GM23248 (cell line): ENCODE data around the gene LIN7A. TPM values are rescaled to one million over a fixed set of nuclear protein-coding genes. Genes with fewer than 3 reads are reported as not detected.

Source experiments
- DNase-seq: peaks from one replicate; pipeline ENCODE4 v3.0.0-alpha.2; 2015
- H2AFZ ChIP-seq: fragments of 200-600 bp; sonication (generic); 2 replicates; pipeline ENCODE4 v1.6.1; 2016; ENCODE audit warnings: antibody characterized with exemption
- H3F3A ChIP-seq: fragments of 200-600 bp; sonication (generic); 2 replicates; pipeline ENCODE4 v1.6.1; 2016; ENCODE audit warnings: mild to moderate bottlenecking, antibody characterized with exemption, mixed run types; ENCODE audit not compliant: insufficient read depth
- H3K27ac ChIP-seq: fragments of 200-600 bp; sonication (generic); 2 replicates; pipeline ENCODE4 v1.5.1; 2016; ENCODE audit warnings: mild to moderate bottlenecking
- H3K27me3 ChIP-seq: fragments of 200-600 bp; sonication (generic); replicated peaks from 2 replicates; pipeline ENCODE4 v1.6.1; 2016; ENCODE audit warnings: mild to moderate bottlenecking; ENCODE audit not compliant: insufficient read depth
- H3K36me3 ChIP-seq: fragments of 200-600 bp; sonication (generic); 2 replicates; pipeline ENCODE4 v1.6.1; 2016; ENCODE audit warnings: low read depth, mild to moderate bottlenecking
- H3K4me1 ChIP-seq: fragments of 200-600 bp; sonication (generic); 2 replicates; pipeline ENCODE4 v1.6.1; 2016; ENCODE audit warnings: mild to moderate bottlenecking; ENCODE audit not compliant: insufficient read depth
- H3K4me2 ChIP-seq: fragments of 200-600 bp; sonication (generic); one replicate; pipeline ENCODE4 v1.6.1; 2016; ENCODE audit warnings: mild to moderate bottlenecking; ENCODE audit not compliant: unreplicated experiment
- H3K4me3 ChIP-seq: fragments of 200-600 bp; sonication (generic); 2 replicates; pipeline ENCODE4 v1.5.1; 2016; ENCODE audit warnings: mild to moderate bottlenecking
- H3K79me2 ChIP-seq: fragments of 200-600 bp; sonication (generic); 2 replicates; pipeline ENCODE4 v1.6.1; 2016; ENCODE audit warnings: mild to moderate bottlenecking; ENCODE audit not compliant: insufficient read depth
- H3K9ac ChIP-seq: fragments of 200-600 bp; sonication (generic); 2 replicates; pipeline ENCODE4 v1.6.1; 2016; ENCODE audit warnings: mild to moderate bottlenecking
- H3K9me2 ChIP-seq: fragments of 200-600 bp; sonication (generic); 2 replicates; pipeline ENCODE4 v1.6.1; 2016; ENCODE audit warnings: mixed run types, mild to moderate bottlenecking, moderate library complexity; ENCODE audit not compliant: insufficient read depth
- H3K9me3 ChIP-seq: fragments of 200-600 bp; sonication (generic); one replicate; pipeline ENCODE4 v1.6.1; 2017; ENCODE audit warnings: low read depth
- H4K20me1 ChIP-seq: fragments of 200-600 bp; sonication (generic); 2 replicates; pipeline ENCODE4 v1.6.0; 2016; ENCODE audit not compliant: insufficient read depth
- EZH2 ChIP-seq: fragments of 200-600 bp; sonication (generic); IDR thresholded peaks from 2 replicates; pipeline ENCODE4 v1.6.1; 2018; ENCODE audit warnings: antibody characterized with exemption, mild to moderate bottlenecking; ENCODE audit not compliant: insufficient read depth, poor library complexity, severe bottlenecking
- EZH2phosphoT487 ChIP-seq: fragments of 200-600 bp; sonication (generic); IDR thresholded peaks from 2 replicates; pipeline ENCODE4 v1.6.1; 2018; ENCODE audit warnings: antibody characterized with exemption, moderate library complexity, mild to moderate bottlenecking, low read depth; ENCODE audit not compliant: insufficient read depth
- WGBS, 2 experiments: methylation state at CpG; one replicate each; pipeline ENCODE4 v1.1.6; 2015 to 2017; ENCODE audit warnings: low lambda C conversion rate in 2 of 2, low coverage in 1 of 2; ENCODE audit errors: missing lambda C conversion rate in 2 of 2; 5-methylcytosine and 5-hydroxymethylcytosine counted together
- in situ Hi-C: fragments of 300-500 bp; cut with MboI; formaldehyde crosslinking; loops from 2 replicates; pipeline ENCODE4 v1.15.0; 2020
- polyA plus RNA-seq: library from polyadenylated mRNA; unstranded; fragments of >200 nt; fragmentation: Nextera tagmentation; extraction: Ambion mirVana; gene quantifications from 2 replicates; pipeline ENCODE4 v1.2.1, GENCODE V29; 2016
- total RNA-seq: library from RNA; depleted of rRNA; stranded (reverse); fragments of >200 nt; shearing (Covaris generic); gene quantifications from 2 replicates; pipeline ENCODE4 v1.2.3, GENCODE V29; 2014

The LIN7A gene
- total and polyA plus RNA-seq, 2 experiments from 2014 or later, result 1.5 to 1.6 TPM

DNA sequence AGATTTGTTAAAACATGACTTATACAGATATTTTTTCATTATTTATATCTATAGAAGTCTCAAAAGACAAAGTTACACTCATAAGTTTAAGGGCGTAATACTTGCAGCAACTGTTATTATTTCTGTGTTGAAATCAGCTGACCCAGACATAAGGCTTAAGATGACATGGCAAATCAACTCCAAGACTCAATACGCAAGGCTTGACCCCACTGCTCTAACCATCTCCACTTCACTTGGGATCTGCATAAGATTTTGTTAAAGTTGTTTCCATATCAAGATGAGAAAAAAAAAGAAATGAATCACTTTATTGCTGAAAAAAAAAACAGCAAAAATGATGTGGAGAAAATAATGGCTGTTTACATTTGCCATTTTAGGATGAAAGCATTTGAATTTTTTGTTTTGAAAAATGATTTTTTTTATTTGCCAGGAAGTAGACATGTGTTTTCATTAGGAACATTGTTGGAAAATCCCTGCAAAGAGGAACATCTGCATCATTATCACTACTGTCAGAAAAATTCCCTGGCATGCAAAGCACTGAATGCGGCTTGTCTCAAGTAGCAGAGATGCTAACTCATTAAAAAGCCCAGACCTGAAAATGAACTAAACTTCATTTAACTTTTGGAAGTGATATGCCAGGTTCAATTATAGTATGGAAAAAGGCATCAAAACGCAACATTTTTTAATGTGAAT is 73.5 kb downstream of the LIN7A start:
- Histone ChIP-seq H3F3A (peaks cover 32% of the 10 kb centered on the region), H3K9me2 (no peaks in the 10 kb centered on the region), H3K9ac (no peak overlapping the region), H3K9me3 (no peaks in the 10 kb centered on the region), H3K79me2 (no peaks in the 10 kb centered on the region), H3K36me3 (no peaks in the 10 kb centered on the region), H4K20me1 (no peaks in the 10 kb centered on the region), H3K4me2 (peak overlapping the region; percentile 51), H3K27ac (no peak overlapping the region), H3K4me1 (peaks cover 34% of the 10 kb centered on the region), H2AFZ (no peak overlapping the region), H3K27me3 (no peaks in the 10 kb centered on the region), H3K4me3 (no peak overlapping the region)
- DNase-seq, result peak; percentile 18
- in situ Hi-C loops, result no loop called here
- TF ChIP-seq EZH2phosphoT487 (no peak), EZH2 (no peak)
- 59% methylated on average over 4 of the region's 4 CpGs for WGBS, 2 experiments

DNA sequence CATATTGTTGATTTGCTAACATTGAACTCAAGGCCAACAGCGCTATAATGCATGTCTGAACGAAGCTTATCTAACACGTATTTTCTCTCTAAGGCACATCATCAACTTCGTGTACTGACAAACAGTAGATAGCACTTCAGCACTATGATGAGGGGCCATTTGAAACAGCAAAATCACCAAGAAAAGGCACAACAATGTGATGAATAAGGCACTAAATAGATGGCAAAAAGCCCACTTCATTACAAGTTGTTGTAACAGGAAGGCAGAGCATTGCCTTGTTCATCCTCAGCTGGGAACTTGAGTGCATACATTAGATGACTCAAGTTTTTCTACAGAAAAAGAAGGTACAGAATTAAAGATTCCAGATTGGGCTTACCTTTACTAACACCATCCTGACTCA is 75.2 kb downstream of the LIN7A start:
- WGBS, 2 experiments, result 97 to 100% methylated on average over 4 of the region's 4 CpGs
- Histone ChIP-seq H3K36me3 (no peaks in the 10 kb centered on the region), H3K4me2 (peak overlapping the region; percentile 42), H3K4me3 (no peak overlapping the region), H3F3A (peaks cover 32% of the 10 kb centered on the region), H3K27me3 (no peaks in the 10 kb centered on the region), H3K9me2 (no peaks in the 10 kb centered on the region), H2AFZ (no peak overlapping the region), H3K9me3 (no peaks in the 10 kb centered on the region), H4K20me1 (no peaks in the 10 kb centered on the region), H3K79me2 (no peaks in the 10 kb centered on the region), H3K27ac (peak overlapping the region; percentile 49), H3K4me1 (peaks cover 46% of the 10 kb centered on the region), H3K9ac (no peak overlapping the region)
- peak; percentile 64 for DNase-seq
- TF ChIP-seq EZH2 (no peak), EZH2phosphoT487 (no peak)
- in situ Hi-C loops, result no loop called here

DNA sequence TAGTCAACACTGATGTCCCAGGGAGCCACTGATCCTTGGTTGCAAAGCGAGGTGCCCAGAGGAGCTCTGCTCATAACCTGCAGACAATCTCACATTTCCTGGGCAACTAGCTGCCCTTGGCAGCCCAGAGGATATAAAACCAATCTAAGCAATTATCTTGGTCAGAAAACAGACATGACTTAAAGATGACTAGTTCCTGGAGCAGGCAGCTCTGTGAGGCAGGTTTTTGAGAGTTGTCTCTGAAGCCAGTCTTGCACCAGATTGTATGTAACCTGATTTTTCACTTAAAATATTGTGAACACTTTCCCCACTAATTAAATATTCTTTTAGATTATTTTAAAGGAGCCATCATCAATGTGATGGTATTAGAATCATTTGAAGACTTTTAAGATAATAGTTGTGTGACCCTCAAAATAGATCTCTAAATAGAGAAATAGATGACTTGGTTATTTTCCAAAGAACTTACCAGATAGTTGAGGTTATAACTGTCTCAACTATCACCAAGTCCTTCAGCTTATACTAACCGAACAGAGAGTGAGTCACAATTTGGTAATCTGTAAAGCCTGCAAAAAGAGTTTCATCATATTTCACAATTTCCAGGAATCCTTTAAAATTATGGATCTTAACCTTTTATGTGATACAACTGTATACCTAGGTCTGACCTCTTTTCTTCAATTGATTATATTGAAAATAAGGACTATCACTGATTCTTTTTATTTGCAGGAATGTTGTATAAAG is 75.9 kb downstream of the LIN7A start:
- whole genome bisulfite sequencing, 2 experiments, result 39 to 46% methylated on average over 2 of the region's 2 CpGs

DNA sequence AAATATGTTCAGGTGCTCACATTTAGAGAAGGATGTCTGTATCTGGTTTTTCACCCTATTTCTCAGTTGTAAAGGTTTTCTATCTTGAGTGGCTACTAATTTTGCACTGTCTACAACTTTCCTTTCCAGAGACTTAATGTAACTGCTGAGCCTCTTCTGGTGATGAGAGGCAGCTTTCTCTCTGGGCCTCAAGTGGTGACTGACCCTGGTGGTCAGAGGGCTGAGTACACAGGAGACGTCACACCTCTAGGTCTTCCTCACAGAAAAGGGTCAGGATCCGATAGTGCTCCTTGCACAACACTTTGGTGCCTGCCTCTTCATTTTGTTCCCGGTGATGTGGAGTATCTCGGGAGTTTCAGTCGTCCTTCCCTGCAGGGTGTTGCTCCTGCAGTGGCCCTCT is 76.8 kb downstream of the LIN7A start:
- no peaks in the 10 kb centered on the region for H4K20me1 ChIP-seq
- H3K9ac ChIP-seq, result no peak overlapping the region
- WGBS, 2 experiments, result 92 to 95% methylated on average over 5 of the region's 5 CpGs
- no peak overlapping the region for H3K27ac ChIP-seq
- peaks cover 52% of the 10 kb centered on the region for H3K4me1 ChIP-seq
- in situ Hi-C loops, result no loop called here
- peaks cover 32% of the 10 kb centered on the region for H3F3A ChIP-seq
- no peaks in the 10 kb centered on the region for H3K79me2 ChIP-seq
- no peaks in the 10 kb centered on the region for H3K9me2 ChIP-seq
- no peaks in the 10 kb centered on the region for H3K27me3 ChIP-seq
- H3K4me2 ChIP-seq, result no peak overlapping the region
- no peaks in the 10 kb centered on the region for H3K36me3 ChIP-seq
- no peak overlapping the region for H3K4me3 ChIP-seq
- no peak for TF ChIP-seq EZH2
- no peak for TF ChIP-seq EZH2phosphoT487
- no peak overlapping the region for H2AFZ ChIP-seq
- H3K9me3 ChIP-seq, result no peaks in the 10 kb centered on the region
- DNase-seq, result no peak

More for the DNA sequence above, 75.9 kb downstream of the LIN7A start:
- Histone ChIP-seq H3K27ac (peak overlapping the region; percentile 49), H2AFZ (no peak overlapping the region), H3F3A (peaks cover 32% of the 10 kb centered on the region), H3K9me2 (no peaks in the 10 kb centered on the region), H3K9ac (no peak overlapping the region), H3K9me3 (no peaks in the 10 kb centered on the region), H3K4me2 (peak overlapping the region; percentile 42), H4K20me1 (no peaks in the 10 kb centered on the region), H3K4me1 (peaks cover 52% of the 10 kb centered on the region), H3K27me3 (no peaks in the 10 kb centered on the region), H3K4me3 (no peak overlapping the region), H3K36me3 (no peaks in the 10 kb centered on the region), H3K79me2 (no peaks in the 10 kb centered on the region)
- peak; percentile 78 for DNase-seq
- in situ Hi-C loops, result no loop called here
- TF ChIP-seq EZH2phosphoT487, result no peak
- TF ChIP-seq EZH2, result no peak
